ENCODE measurements around the gene BMPER.

BMPER gene

GRCh38 chr7:34181271-34181958 lies 276.1 kb downstream of the BMPER start:
- DNase-seq (ENCODE audit: low read depth) = no peak

- DNase-seq (ENCODE audit: low read depth) = no peak
Observed at GRCh38 chr7:34184466-34184865, 279.1 kb downstream of the BMPER start.

GRCh38 chr7:34187798-34188307 lies 282.5 kb downstream of the BMPER start:
- DNase-seq (ENCODE audit: low read depth) = no peak

GRCh38 chr7:34189031-34189430 lies 283.7 kb downstream of the BMPER start:
- DNase-seq (ENCODE audit: low read depth) = no peak

GRCh38 chr7:34190299-34190698 lies 285.0 kb downstream of the BMPER start:
- DNase-seq (ENCODE audit: low read depth) = no peak

- DNase-seq (ENCODE audit: low read depth) = no peak
Observed at GRCh38 chr7:34191162-34191561, 285.8 kb downstream of the BMPER start.

GRCh38 chr7:34191771-34192479 lies 286.6 kb downstream of the BMPER start:
- DNase-seq (ENCODE audit: low read depth) = no peak

- DNase-seq (ENCODE audit: low read depth) = no peak
Observed at GRCh38 chr7:34192906-34193305, 287.6 kb downstream of the BMPER start.

GRCh38 chr7:34198231-34198641 lies 292.9 kb downstream of the BMPER start:
- no peak for DNase-seq (ENCODE audit: low read depth)

Data from activated gamma-delta T cell treated with anti-CD3 and anti-CD28 coated beads, Interleukin-2, amount 50 U/mL, for 16 hours (primary cell).